Posterior vena cava (tissue), 2 donors: ENCODE data around the gene NOS1AP. TPM values are rescaled to one million over a fixed set of nuclear protein-coding genes. Genes with fewer than 3 reads are reported as not detected.

Experiments
- DNase-seq: peaks from one replicate; pipeline ENCODE4 v3.0.0-alpha.2; 2020; ENCODE audit warnings: low spot score
- intact Hi-C, 2 donors: fragments of 100-400 bp; cut with DNase I; formaldehyde crosslinking; loops; one replicate each; pipeline versions ENCODE4 v1.14.1 to v1.14.2; 2022 to 2023
- total RNA-seq, 2 donors: library from RNA; stranded (reverse); fragmentation: NEBNext Ultra II Directional; extraction: Animal tissue kit (Norgen Biotek cat#: 25700); gene quantifications; one replicate each; pipeline ENCODE4 v1.2.1, GENCODE V29; 2021
- donor health status: DM: yes; HTN: yes; CAD: no.
- donor health status: DM: yes; HTN: yes; CAD: no.

Gene NOS1AP
- total RNA-seq, 2 donors from 2014 or later: 3.7 to 5.0 TPM

DNA sequence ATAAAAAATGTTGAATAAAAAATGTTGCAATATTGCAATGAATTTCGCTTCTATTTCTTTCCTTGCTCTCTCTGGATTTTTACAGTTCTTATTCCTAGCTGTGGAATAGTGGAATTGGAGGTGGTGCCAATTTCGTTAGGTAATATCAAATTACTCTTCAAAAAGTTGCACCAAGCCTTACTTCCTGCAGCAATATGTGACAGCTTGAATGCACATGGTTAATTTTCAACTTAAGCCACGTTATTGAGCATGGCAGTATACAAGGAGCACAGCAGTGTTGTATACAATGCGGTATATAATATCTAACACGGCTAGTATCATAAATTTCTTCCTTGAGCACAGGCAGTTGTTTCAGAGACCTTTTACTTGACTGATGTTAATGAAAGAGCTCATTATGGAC is 152.5 kb downstream of the NOS1AP start:
- no peak for DNase-seq
- intact Hi-C loops: no loop called here

DNA sequence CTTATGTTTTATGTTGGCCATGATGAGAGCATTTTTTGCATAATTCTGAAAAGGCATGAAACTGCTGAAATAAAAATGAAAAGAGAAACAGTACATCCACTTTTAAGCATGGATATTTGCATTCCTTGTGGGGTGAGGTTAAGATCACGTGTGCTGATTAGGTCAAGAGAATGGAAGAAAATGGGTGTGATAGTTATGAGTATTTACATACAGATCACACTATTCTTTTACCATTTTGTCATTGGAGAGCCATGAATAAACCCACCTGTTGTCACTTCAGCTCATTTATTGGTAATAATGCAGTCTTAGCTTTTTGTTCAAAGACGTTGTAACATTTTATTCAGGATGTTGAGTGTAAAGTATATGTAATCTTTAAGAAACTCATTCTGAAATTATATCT is 153.2 kb downstream of the NOS1AP start:
- no peak for DNase-seq
- intact Hi-C loops: no loop called here

DNA sequence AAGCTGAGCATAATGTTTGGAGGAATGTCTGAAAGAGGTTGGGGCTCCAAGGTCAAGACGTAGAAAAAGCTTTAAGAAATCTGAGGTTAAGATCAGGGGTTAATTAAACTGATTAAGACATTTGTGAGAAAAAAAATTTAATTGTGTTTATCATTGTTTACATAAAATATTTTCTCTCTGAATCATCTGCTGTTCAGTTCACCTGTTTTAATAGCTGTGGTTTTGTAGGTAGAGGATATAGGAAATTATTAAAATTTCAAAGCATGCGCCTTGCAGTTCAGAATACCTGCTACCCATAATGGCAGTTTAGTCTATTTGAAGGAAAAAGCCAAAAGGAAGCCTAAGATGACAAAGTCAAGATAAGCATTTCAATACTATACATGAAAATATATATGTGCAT is 154.0 kb downstream of the NOS1AP start:
- intact Hi-C loops: no loop called here
- DNase-seq: no peak

DNA sequence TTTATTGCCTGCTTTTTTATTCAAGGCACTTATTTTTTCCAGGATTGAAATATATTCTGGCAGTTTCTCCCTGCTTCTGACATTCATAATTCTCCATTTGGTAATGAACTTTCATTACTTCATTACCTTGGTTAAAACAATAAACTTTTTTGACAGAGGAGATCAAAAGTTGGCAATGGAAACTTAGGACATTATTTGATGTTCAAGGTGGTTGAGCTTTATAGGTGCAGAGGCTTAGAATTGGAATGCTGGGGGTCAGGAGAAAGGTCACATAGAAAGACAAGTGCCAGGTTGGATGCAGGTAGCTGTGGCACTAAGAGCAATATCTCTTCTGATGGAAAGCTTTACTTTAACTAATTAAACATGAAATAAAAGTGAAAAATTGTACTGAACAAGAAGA is 154.8 kb downstream of the NOS1AP start:
- intact Hi-C loops: no loop called here
- no peak for DNase-seq

DNA sequence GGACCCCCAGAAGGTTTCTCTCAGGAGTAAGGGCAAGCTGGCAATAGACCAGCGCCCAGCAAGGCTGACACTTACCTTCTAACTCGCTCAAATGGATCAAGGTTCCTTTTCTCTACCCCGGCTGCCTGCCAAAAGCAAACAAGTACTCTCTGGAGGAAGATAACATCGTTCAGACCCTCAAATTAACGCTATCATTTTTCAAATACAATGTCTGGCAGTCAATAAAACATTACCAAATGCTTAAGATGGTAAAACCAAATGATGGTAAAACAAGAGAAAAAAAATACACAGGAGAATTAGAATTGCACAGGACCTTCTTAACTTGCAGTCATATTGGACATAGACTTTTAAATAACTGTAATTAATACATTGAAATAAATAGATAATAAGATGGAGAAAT is 159.1 kb downstream of the NOS1AP start:
- intact Hi-C loops: no loop called here
- no peak for DNase-seq

DNA sequence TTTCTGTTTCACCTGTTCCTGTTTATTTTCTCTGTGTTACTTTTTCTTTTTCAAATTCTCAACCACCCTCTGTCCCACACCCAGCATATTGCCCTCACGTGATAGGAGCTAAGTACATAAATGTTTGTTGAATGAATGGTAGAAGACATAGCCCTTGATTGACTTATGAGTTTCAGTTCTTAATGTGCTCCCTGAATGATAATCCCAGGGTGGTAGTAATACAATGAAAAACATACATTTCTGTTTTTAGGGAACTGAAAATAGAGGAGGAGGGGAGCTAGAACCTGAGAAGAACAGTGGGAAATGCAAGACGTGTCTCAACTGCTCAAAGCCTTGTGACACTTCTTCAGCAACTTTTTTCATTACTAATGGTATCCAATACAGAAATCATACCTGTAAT is 160.1 kb downstream of the NOS1AP start:
- intact Hi-C loops: no loop called here
- no peak for DNase-seq

DNA sequence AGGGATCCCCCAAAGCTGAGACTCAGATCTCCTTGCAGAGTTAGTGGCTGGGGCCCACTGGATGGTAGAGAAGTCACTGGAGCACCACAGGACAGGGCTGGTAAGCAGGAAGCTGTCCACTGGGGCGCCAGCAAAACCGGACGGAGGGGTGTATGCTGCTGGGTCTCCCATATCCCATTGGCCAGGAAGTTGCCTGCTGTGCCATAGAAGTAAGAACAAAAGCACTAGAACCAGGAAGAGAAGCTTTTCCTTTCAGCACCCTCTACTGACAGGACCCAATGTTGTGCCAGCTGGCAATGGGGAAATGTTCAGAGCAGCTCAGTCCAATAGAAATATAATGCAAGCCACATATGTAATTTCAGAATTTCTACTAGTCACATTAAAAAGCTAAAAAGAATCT is 160.6 kb downstream of the NOS1AP start:
- intact Hi-C loops: no loop called here
- DNase-seq: no peak

DNA sequence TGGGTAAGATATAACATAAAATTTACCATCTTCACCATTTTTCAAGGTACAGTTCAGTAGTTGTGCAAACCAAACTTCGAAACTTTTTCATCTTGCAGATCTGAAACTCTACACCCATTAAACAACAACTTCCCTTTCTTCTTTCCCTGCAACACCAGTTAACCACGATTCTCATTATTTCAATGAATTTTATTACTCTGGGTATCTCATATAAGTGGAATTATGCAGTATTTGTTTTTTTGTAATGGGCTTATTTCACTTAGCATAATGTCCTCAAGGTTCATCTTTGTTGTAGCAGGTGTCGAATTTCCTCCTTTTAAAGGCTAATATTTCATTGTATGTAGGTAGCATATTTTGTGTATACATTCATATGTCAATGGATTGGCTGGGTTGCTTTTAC is 161.0 kb downstream of the NOS1AP start:
- DNase-seq: no peak
- intact Hi-C loops: no loop called here

DNA sequence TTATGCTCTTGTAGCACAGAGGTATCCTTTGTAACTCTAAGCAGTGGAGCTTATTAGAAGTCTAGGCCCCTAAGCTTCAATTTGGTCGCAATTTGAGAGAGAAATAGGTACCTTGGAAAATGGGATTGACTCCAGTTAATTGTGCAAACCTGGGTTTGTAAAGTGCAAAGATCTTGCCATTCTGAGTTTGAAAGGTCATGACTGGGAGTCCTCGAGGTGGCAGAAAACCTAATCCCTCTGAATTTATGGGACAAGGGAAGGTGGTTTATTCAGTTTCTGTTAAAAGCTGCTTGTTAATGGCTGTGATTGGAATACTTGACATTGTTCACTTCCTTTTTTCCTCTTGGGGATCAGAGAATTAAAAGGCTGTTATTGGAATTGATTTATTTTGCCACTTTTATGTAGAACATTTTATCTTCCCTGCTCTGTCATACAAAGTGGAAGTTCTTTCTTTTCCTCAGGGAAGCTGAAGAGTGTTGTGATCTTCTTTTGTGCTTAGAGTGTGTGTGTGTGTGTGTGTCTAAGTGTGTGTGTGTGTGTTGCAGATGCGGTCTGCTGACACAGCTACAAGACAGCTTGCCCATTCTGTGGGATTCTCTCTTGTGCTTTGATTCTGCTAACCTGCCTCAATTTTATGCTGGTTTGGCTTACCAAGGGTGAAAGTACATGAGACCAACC is 162.7 kb downstream of the NOS1AP start:
- no peak for DNase-seq
- intact Hi-C loops: no loop called here

DNA sequence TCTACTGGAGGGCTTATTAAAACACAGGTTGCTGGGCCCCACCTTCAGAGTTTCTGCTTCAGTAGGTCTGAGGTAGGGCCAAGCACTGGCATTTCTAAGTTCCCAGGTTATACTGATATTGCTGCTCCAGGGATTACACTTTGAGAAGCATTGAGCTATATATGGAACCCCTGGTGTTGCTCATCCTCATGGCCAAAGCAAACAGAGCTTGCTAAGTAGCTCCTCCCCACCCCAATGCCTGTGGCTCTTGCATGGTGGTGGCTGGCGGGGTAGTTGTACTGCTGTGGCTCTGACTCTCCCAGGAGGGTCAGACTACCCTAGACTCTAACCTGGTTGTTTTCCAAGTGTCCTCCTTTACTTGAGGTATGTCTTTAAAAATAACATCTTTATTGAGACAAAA is 163.6 kb downstream of the NOS1AP start:
- no peak for DNase-seq
- intact Hi-C loops: no loop called here

DNA sequence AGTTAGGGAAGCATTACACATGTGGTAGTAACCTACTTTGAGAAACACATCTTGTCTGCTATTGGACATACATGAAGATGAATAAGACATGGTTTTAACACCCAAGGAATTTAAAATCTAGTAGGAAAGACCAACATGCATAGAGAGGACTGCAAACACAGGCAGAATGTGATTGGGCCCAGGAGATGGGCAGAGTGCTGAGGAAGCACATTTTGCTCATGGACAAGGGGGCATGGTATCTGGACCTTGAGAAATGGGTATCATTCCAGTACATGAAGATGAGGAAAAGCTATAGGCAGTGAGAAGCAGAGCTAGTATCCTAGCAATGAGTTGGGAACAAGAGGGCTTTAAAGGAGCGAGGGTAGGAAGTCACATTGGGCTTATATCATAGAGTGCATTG is 164.4 kb downstream of the NOS1AP start:
- DNase-seq: no peak
- intact Hi-C loops: no loop called here

DNA sequence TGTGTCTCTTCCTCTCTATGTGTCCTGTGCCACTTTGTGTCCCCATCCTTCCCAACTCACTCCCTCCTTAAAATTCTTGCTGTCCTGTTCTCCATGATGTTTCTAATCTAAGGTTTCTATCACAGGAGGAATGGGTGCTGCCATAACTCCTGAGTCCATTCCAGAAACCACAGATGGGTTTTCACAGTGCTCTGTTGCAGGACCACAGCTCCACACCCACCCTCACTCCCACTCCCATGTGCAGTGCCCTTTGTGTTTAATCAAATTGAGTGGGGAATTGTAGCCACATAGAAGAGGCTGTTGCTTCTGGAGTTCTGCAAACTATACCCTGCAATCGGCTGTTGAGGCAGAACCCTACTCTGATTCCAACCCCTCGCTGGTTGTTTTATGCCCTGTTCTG is 165.1 kb downstream of the NOS1AP start:
- DNase-seq: no peak
- intact Hi-C loops: no loop called here

DNA sequence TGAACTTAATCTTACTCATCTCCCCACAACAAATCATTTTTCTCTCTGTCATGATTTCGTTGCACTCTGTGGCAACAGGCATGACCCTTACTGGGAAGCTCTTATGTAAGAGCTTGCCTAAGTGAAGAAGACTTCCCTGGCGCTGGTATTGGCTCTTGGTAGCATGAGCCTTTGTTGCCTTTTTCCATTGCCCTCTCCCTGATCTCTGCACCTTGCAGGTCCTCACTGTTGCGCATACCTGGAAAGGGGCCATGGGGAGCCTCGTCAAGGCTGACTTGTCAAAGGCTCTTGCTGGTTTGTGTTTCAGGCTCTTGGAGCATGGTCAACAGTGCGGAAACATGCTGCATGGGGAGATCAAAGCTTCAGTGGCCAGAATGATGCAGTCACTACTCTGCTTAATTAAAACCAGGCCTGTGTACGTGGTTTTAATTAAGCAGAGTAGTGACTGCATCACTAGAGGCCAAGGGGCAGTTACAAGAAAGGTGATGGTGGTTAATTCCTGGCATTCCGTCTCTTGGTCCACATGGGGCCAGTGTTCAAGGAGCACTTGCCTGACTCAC is 165.8 kb downstream of the NOS1AP start:
- intact Hi-C loops: no loop called here
- DNase-seq: no peak

DNA sequence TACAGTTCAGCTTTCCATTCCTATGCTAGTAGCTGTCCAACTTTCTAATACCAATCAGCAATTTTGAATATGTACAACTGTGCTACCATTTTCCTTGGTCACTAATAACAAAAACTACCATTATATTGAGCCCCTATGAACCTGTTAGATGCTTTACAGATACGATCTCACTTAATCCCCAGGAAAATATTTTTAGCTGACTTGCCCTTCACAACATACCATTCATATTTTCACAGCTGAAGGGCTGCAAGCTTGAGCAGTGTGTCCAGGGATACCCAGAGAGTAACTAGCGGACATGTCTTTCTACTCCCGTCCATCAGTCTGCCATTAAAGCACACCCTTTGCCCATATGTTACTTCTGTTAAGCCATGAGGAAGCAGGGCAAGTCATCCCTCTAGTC is 166.7 kb downstream of the NOS1AP start:
- intact Hi-C loops: no loop called here
- no peak for DNase-seq

DNA sequence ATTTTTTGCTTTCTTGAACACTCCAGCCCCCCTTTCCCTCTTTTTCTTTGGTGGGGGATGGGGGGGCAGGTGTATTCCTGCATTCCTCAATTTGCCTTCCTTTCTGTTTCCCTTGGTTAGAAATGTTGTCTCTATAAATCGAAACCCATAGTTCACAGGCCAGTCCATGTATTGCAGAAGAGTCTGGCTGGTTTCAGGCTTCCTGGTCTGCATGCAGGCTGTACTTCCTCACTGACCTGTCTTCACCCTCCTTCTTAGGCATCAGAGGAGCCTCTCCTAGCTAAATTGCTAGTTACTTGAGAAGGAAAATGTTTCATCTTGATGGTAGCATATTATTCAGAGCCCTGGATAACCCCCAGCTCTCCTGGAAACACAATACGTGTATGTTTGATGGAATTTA is 167.1 kb downstream of the NOS1AP start:
- no peak for DNase-seq
- intact Hi-C loops: no loop called here

DNA sequence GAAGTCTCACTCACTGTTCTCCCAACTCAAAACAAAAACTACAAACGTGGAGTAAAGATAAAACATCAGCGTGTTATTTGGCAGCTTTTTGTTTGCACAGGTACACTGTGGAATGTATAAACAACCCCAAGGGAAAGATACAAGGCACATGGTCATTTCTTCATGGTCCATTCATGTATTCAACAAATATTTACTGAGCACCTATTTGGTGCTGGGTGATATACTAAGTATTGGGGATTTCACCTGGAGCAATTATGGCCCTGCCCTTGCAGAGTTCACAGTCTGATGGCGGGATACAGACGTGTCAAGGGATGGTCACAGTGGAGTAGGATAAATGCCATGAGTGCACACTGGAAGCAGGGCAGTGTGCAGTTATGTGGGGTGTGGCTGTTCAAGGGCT is 171.1 kb downstream of the NOS1AP start:
- no peak for DNase-seq
- intact Hi-C loops: no loop called here

DNA sequence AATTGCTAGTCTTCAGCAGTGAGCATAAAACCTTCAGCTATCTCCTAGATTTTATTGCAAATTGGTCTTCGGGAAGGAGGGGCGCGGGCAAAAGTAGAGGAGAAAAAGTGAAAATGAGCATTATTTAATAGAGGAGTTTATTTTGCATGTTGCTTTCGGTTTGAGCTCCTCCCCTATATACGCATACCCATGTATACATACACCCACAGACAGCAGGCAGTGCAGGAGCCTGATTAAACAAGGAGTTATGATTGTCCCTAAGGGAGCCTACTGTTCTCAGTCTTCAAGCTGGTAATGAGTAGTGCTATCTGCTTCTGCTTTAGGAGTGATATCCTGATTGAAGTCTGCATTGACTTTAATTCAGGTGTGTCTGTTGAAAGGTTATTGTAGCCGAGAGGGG is 173.3 kb downstream of the NOS1AP start:
- DNase-seq: no peak
- intact Hi-C loops: no loop called here

DNA sequence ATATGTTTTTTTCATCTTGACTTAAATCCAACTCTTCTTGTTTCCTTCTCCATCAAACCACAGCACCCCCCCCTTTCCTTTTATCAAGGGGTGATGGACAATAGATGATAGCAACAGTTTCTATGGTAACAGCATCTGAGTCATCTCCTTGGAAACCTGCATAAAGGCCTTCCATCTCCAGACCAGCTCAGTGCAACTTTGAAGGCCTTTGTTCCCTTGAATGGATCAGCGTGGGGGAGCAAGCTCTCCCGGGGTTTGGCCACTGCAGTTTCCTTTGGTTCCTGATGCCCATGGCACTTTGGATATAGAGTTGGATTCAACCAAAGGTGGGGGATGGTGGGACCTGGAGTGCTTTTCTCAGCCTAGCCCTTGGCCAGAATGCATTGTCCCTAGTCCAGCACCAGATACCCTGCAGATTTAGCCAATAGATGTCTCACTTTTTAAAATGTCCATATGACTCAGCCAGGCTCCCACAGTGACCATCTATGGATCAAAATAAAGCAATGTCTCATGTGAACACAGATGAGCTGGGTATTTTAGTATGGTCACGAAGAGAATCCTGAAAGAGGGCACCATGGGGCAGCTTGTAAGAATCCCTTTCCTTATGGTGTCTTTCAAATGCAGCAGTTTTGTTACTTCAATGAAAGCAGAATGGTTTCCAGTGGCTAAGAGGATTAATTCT is 179.5 kb downstream of the NOS1AP start:
- intact Hi-C loops: no loop called here
- DNase-seq: no peak

DNA sequence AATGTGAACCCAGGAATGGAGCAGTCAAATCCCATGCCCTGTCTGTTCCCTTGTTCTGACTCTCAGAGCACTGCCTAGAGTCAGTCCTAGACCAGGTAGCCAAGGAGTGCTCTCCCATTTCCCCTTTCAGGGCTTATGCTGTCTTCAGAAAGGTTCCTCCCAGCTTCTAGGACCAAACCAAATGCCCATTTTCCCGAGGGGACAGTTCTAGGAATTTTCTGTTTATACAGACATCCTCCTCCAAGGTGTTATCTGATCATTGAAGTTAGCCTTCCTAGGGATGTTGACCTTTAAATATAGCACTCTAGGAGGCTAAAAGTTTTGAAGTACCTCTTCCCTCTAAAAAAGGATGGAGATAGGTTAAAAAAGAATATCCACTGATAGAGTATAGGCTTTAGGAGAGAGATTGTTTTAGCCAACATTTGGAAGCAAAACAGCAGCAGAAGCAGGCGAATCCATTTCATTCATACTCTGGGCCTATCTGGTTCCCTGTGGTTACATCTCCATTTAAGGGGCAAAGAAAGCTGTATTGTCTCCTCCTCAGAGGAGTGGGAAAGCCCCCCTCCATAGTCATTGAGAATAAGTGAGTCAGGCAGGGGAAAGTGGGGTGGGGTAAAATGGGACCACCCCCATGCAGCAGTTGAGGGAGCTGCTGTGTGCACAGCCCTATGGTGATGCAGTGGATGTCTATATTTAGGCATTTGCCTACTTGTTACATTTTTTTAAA is 180.7 kb downstream of the NOS1AP start:
- intact Hi-C loops: no loop called here
- DNase-seq: no peak

DNA sequence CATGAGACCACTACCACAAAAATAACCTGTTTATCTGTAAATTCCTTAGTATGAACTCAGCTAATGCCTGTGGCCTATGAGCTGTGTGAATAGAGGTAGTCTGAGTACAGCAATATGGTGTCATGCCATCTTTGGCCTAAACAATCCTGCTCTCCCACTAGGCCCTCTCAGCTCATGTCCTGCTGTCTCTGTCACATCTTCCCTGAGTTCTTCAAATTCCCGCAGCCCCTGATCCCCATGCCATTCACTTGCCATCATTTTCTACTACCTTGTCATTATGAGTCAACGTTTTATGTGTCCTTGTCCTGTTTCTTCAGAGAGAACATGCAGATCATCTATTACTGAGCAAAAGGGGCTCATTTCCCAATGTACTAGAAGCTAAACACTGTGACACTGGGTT is 181.6 kb downstream of the NOS1AP start:
- intact Hi-C loops: no loop called here

DNA sequence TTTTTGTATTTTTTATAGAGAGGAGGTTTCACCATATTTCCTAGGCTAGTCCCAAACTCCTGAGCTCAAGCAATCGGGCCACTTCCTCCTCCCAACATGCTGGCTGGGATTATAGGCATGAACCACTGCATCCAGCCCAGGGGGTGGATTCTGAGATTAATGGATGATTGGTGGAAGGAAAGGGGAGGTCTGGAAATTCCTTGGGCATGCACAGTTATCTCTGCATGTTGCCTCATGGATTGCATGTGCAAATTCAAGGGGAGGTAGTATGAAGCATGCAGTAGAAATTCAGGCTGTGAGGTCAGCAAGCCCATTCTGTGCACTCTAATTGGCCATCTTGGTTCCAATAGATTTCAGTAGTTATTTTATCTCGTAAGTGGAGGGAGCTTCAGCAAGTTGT is 182.7 kb downstream of the NOS1AP start:
- DNase-seq: no peak
- intact Hi-C loops: no loop called here

More for the DNA sequence above, 181.6 kb downstream of the NOS1AP start:
- no peak for DNase-seq
